Endometrial microvascular endothelial cells (primary cell): Measurements from ENCODE around the gene LRG1. TPM values are rescaled to one million over a fixed set of nuclear protein-coding genes. Genes with fewer than 3 reads are reported as not detected.

Experiments used
- in situ Hi-C: cut with HindIII; loops from 2 replicates; pipeline ENCODE4 v1.10.0; 2017; ENCODE audit warnings: low sequenced_read_pairs, low pct_unique_long_range_greater_than_20kb; ENCODE audit errors: inconsistent ontology term
- total RNA-seq: library from RNA; depleted of rRNA; stranded (reverse); fragments of >200 nt; gene quantifications from one replicate; pipeline ENCODE4 v1.2.3, GENCODE V29; 2015; ENCODE audit errors: inconsistent ontology term

Gene LRG1
- total RNA-seq, 1 donor from 2014 or later = 0.28 TPM

GRCh38 chr19:4502282-4503131 is 37.3 kb downstream of the LRG1 start:
- in situ Hi-C loops = no loop called here

GRCh38 chr19:4501691-4502090 is 38.1 kb downstream of the LRG1 start:
- in situ Hi-C loops = no loop called here

GRCh38 chr19:4500841-4501591 is 38.8 kb downstream of the LRG1 start:
- in situ Hi-C loops = no loop called here

GRCh38 chr19:4499855-4500254 is 40.0 kb downstream of the LRG1 start:
- in situ Hi-C loops = no loop called here

- in situ Hi-C loops = no loop called here
These were observed 40.5 kb downstream of the LRG1 start for GRCh38 chr19:4499318-4499717.

- in situ Hi-C loops = no loop called here
These were observed 41.1 kb downstream of the LRG1 start for GRCh38 chr19:4498694-4499093.

GRCh38 chr19:4497770-4498389 is 42.0 kb downstream of the LRG1 start:
- in situ Hi-C loops = no loop called here

- in situ Hi-C loops = no loop called here
These were observed 43.5 kb downstream of the LRG1 start for GRCh38 chr19:4496304-4496703.

GRCh38 chr19:4495471-4495870 is 44.4 kb downstream of the LRG1 start:
- in situ Hi-C loops = no loop called here

- in situ Hi-C loops = no loop called here
These were observed 45.2 kb downstream of the LRG1 start for GRCh38 chr19:4494691-4495064.

GRCh38 chr19:4493929-4494690 is 45.7 kb downstream of the LRG1 start:
- in situ Hi-C loops = no loop called here

- in situ Hi-C loops = no loop called here
These were observed 46.5 kb downstream of the LRG1 start for GRCh38 chr19:4493104-4493928.

- in situ Hi-C loops = no loop called here
These were observed 47.3 kb downstream of the LRG1 start for GRCh38 chr19:4492337-4493103.

GRCh38 chr19:4491446-4491845 is 48.4 kb downstream of the LRG1 start:
- in situ Hi-C loops = no loop called here

- in situ Hi-C loops = no loop called here
These were observed 51.3 kb downstream of the LRG1 start for GRCh38 chr19:4488496-4488895.

- in situ Hi-C loops = no loop called here
These were observed 52.3 kb downstream of the LRG1 start for GRCh38 chr19:4487572-4487971.
